ENCODE results near the gene GABBR2.

- TF ChIP-seq CTCF (IDR thresholded peaks at IDR 0.05) = no peak
- no peak for TF ChIP-seq POLR2A (IDR thresholded peaks at IDR 0.05)
These were observed 329.2 kb downstream of the GABBR2 start for GRCh38 chr9:98379572-98379971.
